ENCODE results near the gene HES7.

Gene HES7

DNA sequence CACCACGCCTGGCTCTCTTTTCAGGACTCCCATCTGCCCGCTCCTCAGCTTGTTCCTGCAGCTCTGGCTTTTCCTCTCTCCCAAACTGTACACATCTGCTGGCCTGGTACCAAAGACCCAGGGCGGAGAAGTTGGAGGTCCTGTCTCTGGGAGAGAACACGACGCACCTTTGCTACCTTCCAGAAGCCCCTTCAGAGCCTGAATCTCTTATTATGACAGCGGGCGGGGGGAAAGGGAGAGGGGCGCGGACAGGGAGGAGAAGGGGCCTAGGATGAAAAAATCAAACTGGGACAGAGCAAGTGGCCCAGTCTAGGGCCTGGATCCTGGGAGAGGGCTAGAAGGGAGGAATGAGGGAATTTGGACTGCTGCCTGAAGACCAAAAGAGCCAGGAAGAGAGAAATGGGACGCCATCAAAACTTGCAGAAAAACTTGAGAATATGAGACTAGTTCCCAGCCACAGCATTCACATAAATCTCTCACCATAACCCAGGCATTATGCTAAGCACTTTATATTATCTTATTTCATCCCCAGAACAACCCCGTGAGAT lies 30.8 kb upstream of the HES7 start:
- DNase-seq (ENCODE audit: low read depth): no peak
- H3K4me3 ChIP-seq (ENCODE audit: low read depth, low read length): no peak overlapping the region; the same call in 1 of the 2 replicates
- TF ChIP-seq, protein P1, sequence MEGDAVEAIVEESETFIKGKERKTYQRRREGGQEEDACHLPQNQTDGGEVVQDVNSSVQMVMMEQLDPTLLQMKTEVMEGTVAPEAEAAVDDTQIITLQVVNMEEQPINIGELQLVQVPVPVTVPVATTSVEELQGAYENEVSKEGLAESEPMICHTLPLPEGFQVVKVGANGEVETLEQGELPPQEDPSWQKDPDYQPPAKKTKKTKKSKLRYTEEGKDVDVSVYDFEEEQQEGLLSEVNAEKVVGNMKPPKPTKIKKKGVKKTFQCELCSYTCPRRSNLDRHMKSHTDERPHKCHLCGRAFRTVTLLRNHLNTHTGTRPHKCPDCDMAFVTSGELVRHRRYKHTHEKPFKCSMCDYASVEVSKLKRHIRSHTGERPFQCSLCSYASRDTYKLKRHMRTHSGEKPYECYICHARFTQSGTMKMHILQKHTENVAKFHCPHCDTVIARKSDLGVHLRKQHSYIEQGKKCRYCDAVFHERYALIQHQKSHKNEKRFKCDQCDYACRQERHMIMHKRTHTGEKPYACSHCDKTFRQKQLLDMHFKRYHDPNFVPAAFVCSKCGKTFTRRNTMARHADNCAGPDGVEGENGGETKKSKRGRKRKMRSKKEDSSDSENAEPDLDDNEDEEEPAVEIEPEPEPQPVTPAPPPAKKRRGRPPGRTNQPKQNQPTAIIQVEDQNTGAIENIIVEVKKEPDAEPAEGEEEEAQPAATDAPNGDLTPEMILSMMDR (IDR thresholded peaks at IDR 0.05; ENCODE audit: low read depth, low read length, missing control alignments): no peak

DNA sequence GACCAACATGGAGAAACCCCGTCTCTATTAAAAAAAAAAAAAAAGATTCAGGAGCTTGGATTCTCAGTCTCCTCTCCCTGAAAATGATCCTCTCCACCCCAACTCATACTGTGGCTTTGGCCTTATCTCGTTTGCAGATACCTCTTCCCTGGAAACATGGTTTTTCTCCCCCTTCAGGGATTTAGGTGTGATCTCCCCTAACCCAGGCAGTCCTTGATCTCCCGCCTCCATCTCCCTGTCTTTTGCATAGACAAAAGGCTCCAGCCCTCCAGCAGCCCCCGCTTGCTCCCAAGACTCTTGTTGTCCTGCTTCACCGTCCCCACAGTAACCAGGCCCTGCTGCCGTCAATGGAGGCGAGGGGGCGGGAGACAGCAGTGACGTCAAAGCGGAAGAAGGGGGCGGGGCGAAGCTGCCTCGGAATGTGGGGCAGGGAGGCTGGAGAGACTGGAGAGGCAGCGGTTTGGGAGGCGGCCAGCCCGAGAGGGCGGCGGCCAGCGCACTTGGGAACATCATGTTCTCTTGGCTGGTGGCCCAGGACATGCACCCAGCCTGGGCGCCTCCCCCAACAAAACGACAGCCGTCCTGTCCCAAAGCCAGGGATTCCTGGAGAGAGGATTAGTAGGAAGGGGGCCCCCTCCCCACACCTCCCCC lies 30.2 kb upstream of the HES7 start:
- H3K4me3 ChIP-seq (ENCODE audit: low read depth, low read length): no peak overlapping the region
- DNase-seq (ENCODE audit: low read depth): no peak
- TF ChIP-seq, protein P1 (IDR thresholded peaks at IDR 0.05; ENCODE audit: low read depth, low read length, missing control alignments): no peak

DNA sequence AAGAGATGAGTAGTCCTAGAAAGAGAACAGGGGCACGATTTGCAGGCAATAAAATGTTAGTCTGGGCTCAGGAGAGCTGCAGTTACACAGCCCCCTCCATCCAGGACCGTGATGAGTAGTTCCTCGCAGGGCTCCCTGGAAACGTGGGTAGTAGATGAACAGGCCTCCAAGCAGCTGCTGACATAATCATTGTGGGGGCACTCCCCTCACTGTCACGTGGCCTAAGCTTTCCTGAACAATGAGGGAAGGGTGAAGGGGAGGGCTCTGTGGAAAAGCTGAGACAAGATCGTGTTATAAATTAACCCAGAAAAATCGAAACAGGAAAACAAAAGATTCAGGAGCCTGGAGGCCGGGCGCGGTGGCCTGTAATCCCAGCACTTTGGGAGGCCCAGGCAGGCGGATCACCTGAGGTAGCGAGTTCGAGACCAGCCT lies 29.6 kb upstream of the HES7 start:
- no peak overlapping the region for H3K4me3 ChIP-seq (ENCODE audit: low read depth, low read length)
- no peak for DNase-seq (ENCODE audit: low read depth)
- TF ChIP-seq, protein P1 (IDR thresholded peaks at IDR 0.05; ENCODE audit: low read depth, low read length, missing control alignments): no peak

DNA sequence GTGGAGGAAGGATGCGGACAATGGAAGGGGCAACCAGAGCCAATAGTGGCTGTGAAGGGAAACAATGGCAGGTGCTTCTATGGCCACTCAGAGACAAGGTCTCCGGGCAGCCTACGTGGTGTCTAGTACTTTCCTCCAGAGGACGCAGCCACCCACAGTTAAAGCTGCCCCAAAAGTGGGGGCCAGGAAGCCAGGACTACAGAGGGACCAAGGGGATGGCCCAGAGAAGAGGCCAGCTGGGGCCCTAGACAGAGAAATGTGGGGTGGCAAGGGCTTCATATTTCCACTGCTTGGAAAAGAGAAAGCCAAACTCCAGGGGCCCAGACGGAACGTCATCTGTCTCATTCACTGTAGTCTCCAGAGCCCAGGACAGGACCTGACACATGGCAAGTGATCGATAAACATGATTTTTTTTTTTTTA lies 29.1 kb upstream of the HES7 start:
- TF ChIP-seq, protein P1 (IDR thresholded peaks at IDR 0.05; ENCODE audit: low read depth, low read length, missing control alignments): no peak
- no peak for DNase-seq (ENCODE audit: low read depth)
- H3K4me3 ChIP-seq (ENCODE audit: low read depth, low read length): no peak overlapping the region

DNA sequence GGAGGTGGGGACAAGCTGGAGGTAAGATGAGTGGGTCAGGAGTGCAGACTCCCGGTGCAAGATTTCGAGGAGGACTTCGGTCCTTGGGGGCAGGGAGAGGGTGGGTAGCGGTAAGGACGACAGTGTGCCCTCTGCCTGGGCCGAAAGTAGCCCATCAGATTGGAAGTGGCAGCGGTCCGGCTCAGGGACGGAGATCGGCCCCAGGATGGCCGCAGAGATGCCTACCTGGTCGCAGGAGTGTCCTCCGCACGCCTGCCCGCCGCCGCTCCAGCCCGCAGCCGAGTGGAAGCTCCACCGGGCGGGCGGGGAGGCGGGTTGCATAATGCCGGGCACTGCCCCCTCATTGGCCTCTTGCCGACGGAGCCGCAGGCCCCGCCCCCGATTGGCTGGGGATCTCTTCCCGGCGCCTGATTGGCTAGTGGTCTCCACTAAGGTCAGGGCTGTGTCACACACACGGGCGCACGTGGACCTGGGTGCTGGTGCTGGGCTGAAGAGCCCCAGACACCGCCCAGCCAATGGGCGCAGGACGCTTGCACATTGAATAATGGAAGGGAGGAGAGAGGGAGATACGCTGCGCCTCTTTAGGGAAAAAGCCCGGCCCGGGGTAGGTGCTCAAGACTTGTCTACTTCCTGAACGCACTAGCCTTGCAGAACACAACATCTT lies 28.3 kb upstream of the HES7 start, which contains the start of gene PER1:
Gene PER1, minus strand, starts transcription at position 293 of the 664 bp plus-strand sequence. CDS start 1,698 bp downstream, outside the sequence.
- H3K4me3 ChIP-seq (ENCODE audit: low read depth, low read length): peak within 1 kb of the TSS; percentile 60
- DNase-seq (ENCODE audit: low read depth): peak; percentile 77
- TF ChIP-seq, protein P1 (IDR thresholded peaks at IDR 0.05; ENCODE audit: low read depth, low read length, missing control alignments): no peak

DNA sequence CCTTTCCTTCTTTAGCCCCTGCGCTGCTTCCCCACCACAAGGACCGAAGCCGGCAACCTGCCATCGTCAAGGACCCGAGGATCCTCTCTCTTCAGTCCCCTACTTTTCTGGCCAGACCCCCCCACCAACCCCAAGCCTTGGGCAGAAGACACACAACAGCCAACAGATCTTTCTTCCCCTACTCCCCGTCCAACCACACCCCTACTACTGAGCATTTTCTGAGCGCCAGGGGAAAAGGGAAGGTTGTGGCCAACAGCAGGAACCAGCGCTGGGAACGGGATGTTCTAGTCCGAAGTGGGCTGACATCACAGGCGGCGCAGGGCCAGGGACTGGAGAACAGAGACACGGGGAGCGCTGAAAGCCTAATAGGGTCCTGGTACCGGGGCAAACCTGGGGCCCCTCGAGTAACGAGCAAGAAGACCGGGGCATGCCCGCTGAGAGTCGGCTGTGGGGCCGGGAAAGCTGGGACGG lies 27.8 kb upstream of the HES7 start:
- peak overlapping the region; percentile 60 for H3K4me3 ChIP-seq (ENCODE audit: low read depth, low read length)
- TF ChIP-seq, protein P1 (IDR thresholded peaks at IDR 0.05; ENCODE audit: low read depth, low read length, missing control alignments): no peak
- no peak for DNase-seq (ENCODE audit: low read depth)

All from GM12864 (cell line).